Measurements from ENCODE around the gene GPR84.

- no peak for TF ChIP-seq CTCF (IDR thresholded peaks at IDR 0.05; ENCODE audit: low read length)
- TF ChIP-seq EZH2 (IDR thresholded peaks at IDR 0.05; ENCODE audit: borderline replicate concordance, low read length), result no peak
Observed at GRCh38 chr12:54329759-54330158, 34.5 kb downstream of the GPR84 start.

Data from OCI-LY1 (cell line).